Psoas muscle (tissue), 8 donors: ENCODE data around the gene MSL2. TPM values are rescaled to one million over a fixed set of nuclear protein-coding genes. Genes with fewer than 3 reads are reported as not detected.
A peak's percentile ranks its signal among the peaks of the same experiment; 100 is the strongest.

Source experiments
- ATAC-seq, 4 donors: fragments of 200-7000 bp; cut with Tn5 transposase; one replicate each; pipeline ENCODE4 v1.9.1; 2020; ENCODE audit warnings: moderate library complexity in 3 of 4, mild to moderate bottlenecking in 2 of 4
- DNase-seq, 2 donors: peaks; one replicate each; pipeline ENCODE4 v3.0.0-alpha.2; 2020
- H3K27ac ChIP-seq: fragments of 200-600 bp; one replicate; pipeline ENCODE4 v1.8.0; 2022
- H3K27me3 ChIP-seq, 3 donors: fragments of 200-600 bp in 1 of 3; one replicate each; pipeline versions ENCODE4 v1.6.1 to v1.8.0; 2013 to 2022; ENCODE audit warnings: low read length in 2 of 3, mild to moderate bottlenecking in 2 of 3, moderate library complexity in 1 of 3; ENCODE audit not compliant: insufficient read depth in 3 of 3
- H3K36me3 ChIP-seq, 2 donors: fragments of 200-600 bp in 1 of 2; one replicate each; pipeline versions ENCODE4 v1.6.1 to v1.8.0; 2013 to 2022; ENCODE audit warnings: low read depth in 1 of 2, mild to moderate bottlenecking in 1 of 2, moderate library complexity in 1 of 2; ENCODE audit not compliant: insufficient read depth in 1 of 2
- H3K4me1 ChIP-seq: fragments of 200-600 bp; one replicate; pipeline ENCODE4 v1.8.0; 2022
- H3K4me3 ChIP-seq: fragments of 200-600 bp; one replicate; pipeline ENCODE4 v1.8.0; 2022; ENCODE audit warnings: mild to moderate bottlenecking
- H3K9me3 ChIP-seq: fragments of 200-600 bp; one replicate; pipeline ENCODE4 v1.8.0; 2022
- WGBS, 3 donors: extraction: QIAGEN DNeasy Blood & Tissue Kit; methylation state at CpG; one replicate each; pipeline versions ENCODE4 v1.1.6 to v1.1.7; 2013; 5-methylcytosine and 5-hydroxymethylcytosine counted together
- intact Hi-C, 2 donors: fragments of 100-400 bp; cut with DNase I; formaldehyde crosslinking; loops; one replicate each; pipeline versions ENCODE4 v1.11.0 to v1.14.2; 2022
- long read RNA-seq, 2 donors: library from polyadenylated mRNA; unstranded; transcript quantifications; one replicate each; pipeline ENCODE4 v2.0.0, GENCODE V29; 2021
- polyA plus RNA-seq, 3 donors: library from polyadenylated mRNA; stranded (reverse); fragments of 200-250 nt; gene quantifications; one replicate each; pipeline ENCODE4 v1.2.3, GENCODE V29; 2013
- total RNA-seq, 4 donors: library from RNA; stranded (reverse); fragmentation: NEBNext Ultra II Directional in 2 of 4; extraction: Animal tissue kit (Norgen Biotek cat#: 25700) in 2 of 4; gene quantifications; one replicate each; pipeline versions ENCODE4 v1.2.1 to v1.2.4, GENCODE V29; 2021 to 2023
- TF ChIP-seq, protein P1 (sequence below): fragments of 200-600 bp; IDR thresholded peaks from one replicate; pipeline ENCODE4 v1.8.0; 2022; ENCODE audit warnings: antibody characterized with exemption
- donor health status: healthy with polysubstance abuse.
- donor health status: DM: no; HTN: no; CAD: no; lungs with moderate emphysema.
- donor health status: Bipolar disorder and iron deficiency.
- donor health status: healthy.
- donor health status: DM: yes; HTN: yes; CAD: no.
- donor health status: DM: no; HTN: no; CAD: no.
- donor health status: DM: no; HTN: no; CAD: no.
- donor health status: DM: yes; HTN: yes; CAD: no.

MSL2 gene, protein sequence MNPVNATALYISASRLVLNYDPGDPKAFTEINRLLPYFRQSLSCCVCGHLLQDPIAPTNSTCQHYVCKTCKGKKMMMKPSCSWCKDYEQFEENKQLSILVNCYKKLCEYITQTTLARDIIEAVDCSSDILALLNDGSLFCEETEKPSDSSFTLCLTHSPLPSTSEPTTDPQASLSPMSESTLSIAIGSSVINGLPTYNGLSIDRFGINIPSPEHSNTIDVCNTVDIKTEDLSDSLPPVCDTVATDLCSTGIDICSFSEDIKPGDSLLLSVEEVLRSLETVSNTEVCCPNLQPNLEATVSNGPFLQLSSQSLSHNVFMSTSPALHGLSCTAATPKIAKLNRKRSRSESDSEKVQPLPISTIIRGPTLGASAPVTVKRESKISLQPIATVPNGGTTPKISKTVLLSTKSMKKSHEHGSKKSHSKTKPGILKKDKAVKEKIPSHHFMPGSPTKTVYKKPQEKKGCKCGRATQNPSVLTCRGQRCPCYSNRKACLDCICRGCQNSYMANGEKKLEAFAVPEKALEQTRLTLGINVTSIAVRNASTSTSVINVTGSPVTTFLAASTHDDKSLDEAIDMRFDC
- total RNA-seq (10 to 100 TPM; 21.8 to 28.6 (median 24.9) TPM), polyA plus RNA-seq (10 to 100 TPM in 1 of 3 donors, 1 to 10 TPM in 2; 6.7 to 14.3 (median 8.2) TPM)
- long read RNA-seq, donor 1, full-length matches to known transcripts, result 2 of 3 reads
- long read RNA-seq, donor 1, partial matches to known transcripts, result 0 of 3 reads
- long read RNA-seq, donor 1, other reads (novel, unspliced or antisense), result 1 of 3 reads
- long read RNA-seq, donor 2, full-length matches to known transcripts, result 6 of 8 reads
- long read RNA-seq, donor 2, partial matches to known transcripts, result 0 of 8 reads
- long read RNA-seq, donor 2, other reads (novel, unspliced or antisense), result 2 of 8 reads

DNA sequence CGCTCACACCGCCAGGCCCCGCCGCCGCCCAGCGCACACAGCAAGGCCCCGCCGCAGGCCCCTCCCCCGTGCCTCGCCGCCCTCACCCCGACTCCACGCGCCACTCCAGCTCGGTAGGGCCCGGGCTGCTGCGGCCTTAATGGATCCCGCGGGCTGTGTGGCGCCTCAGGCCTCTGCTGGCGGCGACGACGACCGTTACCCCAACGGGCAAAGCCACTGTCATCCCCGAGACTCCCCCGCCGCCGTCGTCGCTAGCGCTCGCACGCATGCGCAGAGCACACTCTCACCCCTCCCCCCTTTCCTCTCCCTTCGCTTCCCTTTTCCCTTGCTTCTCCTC is at the start of gene MSL2:
MSL2 (minus strand) TSS at position 272 of the 337 bp plus-strand sequence. CDS start 1,222 bp downstream, outside the sequence.
- DNase-seq, result no peak
- H3K4me1 ChIP-seq, result peaks cover 34% of the 10 kb centered on the region

DNA sequence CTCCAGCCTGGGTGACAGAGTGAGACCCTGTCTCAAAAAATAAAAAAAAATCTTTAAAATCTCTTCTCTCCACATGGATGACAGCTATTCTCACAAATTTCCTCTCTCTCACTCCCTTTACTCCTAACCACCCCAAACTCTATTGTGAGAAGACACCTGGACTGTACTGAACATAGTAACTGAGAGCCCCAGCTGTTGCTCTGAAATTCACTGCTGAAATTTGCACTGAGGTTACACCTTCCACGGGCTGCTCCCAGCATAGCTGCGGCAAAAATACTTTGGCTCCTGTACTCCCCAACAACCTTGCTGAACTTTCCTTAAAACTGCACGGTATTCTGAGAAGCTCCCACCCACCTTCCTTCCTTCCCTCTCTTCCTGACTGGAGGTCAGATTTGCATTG is 49.6 kb upstream of the MSL2 start:
- intact Hi-C loops, result loop anchor here (5.0 to 10.0 kb wide), 3 partner anchors 38 to 509 kb away; partner anchors contain the start of gene STAG1 (in 1 of the 2)
- no peaks in the 10 kb centered on the region for H3K9me3 ChIP-seq
- H3K36me3 ChIP-seq, result no peaks in the 10 kb centered on the region
- no peak overlapping the region for H3K27ac ChIP-seq
- 40 to 54% (median 45%) methylated on average over 3 of the region's 3 CpGs for WGBS, 3 donors
- ATAC-seq (no peak), DNase-seq (no peak)
- TF ChIP-seq, protein P1, sequence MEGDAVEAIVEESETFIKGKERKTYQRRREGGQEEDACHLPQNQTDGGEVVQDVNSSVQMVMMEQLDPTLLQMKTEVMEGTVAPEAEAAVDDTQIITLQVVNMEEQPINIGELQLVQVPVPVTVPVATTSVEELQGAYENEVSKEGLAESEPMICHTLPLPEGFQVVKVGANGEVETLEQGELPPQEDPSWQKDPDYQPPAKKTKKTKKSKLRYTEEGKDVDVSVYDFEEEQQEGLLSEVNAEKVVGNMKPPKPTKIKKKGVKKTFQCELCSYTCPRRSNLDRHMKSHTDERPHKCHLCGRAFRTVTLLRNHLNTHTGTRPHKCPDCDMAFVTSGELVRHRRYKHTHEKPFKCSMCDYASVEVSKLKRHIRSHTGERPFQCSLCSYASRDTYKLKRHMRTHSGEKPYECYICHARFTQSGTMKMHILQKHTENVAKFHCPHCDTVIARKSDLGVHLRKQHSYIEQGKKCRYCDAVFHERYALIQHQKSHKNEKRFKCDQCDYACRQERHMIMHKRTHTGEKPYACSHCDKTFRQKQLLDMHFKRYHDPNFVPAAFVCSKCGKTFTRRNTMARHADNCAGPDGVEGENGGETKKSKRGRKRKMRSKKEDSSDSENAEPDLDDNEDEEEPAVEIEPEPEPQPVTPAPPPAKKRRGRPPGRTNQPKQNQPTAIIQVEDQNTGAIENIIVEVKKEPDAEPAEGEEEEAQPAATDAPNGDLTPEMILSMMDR, result no peak
- peaks cover 4% of the 10 kb centered on the region for H3K4me1 ChIP-seq
- H3K27me3 ChIP-seq, result no peaks in the 10 kb centered on the region
- no peak overlapping the region for H3K4me3 ChIP-seq

More for the DNA sequence above, at the start of gene MSL2:
- intact Hi-C loops, result loop anchor here (5.0 to 10.0 kb wide), 7 partner anchors 34 to 559 kb away; partner anchors contain the start of genes STAG1 (in 2 of the 2), PCCB (in 1 of the 2) and PPP2R3A (in 1 of the 2)
- Histone ChIP-seq H3K27me3 (no peaks in the 10 kb centered on the region), H3K27ac (peak within 1 kb of the TSS; percentile 100), H3K36me3 (no peaks in the 10 kb centered on the region), H3K4me3 (peak within 1 kb of the TSS; percentile 99), H3K9me3 (no peaks in the 10 kb centered on the region)
- ATAC-seq, result peak in 3 of 4 donors; percentile 25 to 77 (median 74)
- 0 to 1% (median 1%) methylated on average over 14 to 37 of the region's 37 CpGs for WGBS, 3 donors
- TF ChIP-seq, protein P1, result no peak

DNA sequence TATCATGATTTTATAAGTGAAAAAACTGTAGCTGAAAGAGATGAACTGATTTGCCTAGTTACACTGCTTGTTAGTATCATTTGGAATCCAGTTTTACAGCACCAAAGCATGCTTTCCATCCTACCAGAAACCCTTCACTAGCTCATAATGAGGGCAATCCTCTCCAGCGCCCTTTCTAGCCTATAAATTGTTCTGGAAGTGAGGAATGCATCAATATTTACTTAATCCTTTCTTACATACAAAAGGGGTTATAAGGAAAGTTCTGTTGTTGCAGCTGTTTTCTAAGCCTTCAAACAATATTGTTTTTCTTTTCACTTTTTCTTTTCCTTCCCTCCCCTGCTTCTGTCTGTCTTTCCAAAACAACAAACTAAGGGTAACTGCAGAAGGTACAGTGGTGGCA is 43.0 kb upstream of the MSL2 start:
- 36 to 59% (median 47%) methylated on average over 1 of the region's 1 CpG for WGBS, 3 donors
- H3K9me3 ChIP-seq, result no peaks in the 10 kb centered on the region
- no peak for ATAC-seq

DNA sequence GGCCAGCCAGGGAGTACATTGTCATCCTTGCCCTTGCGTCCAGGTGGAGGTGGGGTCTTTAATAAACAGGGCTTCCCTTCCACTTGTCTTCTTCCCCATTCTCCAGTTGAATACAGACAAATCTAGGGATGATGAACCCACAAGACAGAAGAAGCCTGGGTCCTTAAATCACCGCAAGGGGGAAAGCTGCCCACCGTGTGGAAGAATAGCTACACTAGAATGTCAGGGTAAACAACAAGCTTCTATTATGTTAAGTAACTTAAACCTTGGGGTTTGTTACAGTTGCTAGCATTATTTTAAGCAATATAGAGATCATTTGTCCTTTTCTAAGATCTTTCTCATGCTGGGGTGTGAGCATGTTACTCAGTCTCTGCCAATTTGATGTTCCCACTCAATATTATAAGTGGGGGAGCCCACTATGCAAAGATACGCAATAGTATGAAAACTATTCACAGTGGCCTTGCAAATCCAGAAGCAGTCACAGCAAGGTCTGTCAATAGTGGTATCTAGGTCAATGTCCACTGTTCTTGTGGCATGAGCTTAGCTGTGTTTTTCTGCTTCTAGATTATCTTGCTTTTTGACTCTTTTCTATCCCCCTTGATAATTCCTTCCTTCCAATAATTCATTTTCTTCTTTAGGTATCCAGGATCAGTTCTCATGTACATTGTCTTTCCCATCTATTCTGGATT is 42.0 kb upstream of the MSL2 start:
- no peak for ATAC-seq

More for the DNA sequence above, 43.0 kb upstream of the MSL2 start:
- intact Hi-C loops, result no loop called here
- H3K36me3 ChIP-seq, result no peaks in the 10 kb centered on the region
- TF ChIP-seq, protein P1, result no peak
- no peak overlapping the region for H3K4me3 ChIP-seq
- DNase-seq, result no peak
- no peaks in the 10 kb centered on the region for H3K4me1 ChIP-seq
- H3K27ac ChIP-seq, result no peak overlapping the region
- H3K27me3 ChIP-seq, result no peaks in the 10 kb centered on the region

More for the DNA sequence above, 42.0 kb upstream of the MSL2 start:
- no peak overlapping the region for H3K27ac ChIP-seq
- no peak for DNase-seq
- 85 to 88% (median 87%) methylated on average over 4 of the region's 4 CpGs for WGBS, 3 donors
- no peaks in the 10 kb centered on the region for H3K27me3 ChIP-seq
- H3K4me3 ChIP-seq, result no peak overlapping the region
- TF ChIP-seq, protein P1, result no peak
- intact Hi-C loops, result no loop called here
- H3K36me3 ChIP-seq, result no peaks in the 10 kb centered on the region
- H3K4me1 ChIP-seq, result no peaks in the 10 kb centered on the region
- no peaks in the 10 kb centered on the region for H3K9me3 ChIP-seq
